HEK293T (cell line): ENCODE results near the gene GSTO2.
"Not testable (repeated sequence)": the region's sequence is repeated elsewhere in the genome, so short reads cannot be mapped to it uniquely, and the experiment has no call there.

Experiments
- BHLHE40 ChIP-seq: fragments of 450-650 bp; IDR thresholded peaks from 2 replicates; pipeline ENCODE4 v1.6.1; 2016; ENCODE audit warnings: mild to moderate bottlenecking, moderate library complexity, borderline replicate concordance
- FOXA1 ChIP-seq: fragments of 450-650 bp; IDR thresholded peaks from 2 replicates; pipeline ENCODE4 v1.6.1; 2016; ENCODE audit warnings: mild to moderate bottlenecking

DNA sequence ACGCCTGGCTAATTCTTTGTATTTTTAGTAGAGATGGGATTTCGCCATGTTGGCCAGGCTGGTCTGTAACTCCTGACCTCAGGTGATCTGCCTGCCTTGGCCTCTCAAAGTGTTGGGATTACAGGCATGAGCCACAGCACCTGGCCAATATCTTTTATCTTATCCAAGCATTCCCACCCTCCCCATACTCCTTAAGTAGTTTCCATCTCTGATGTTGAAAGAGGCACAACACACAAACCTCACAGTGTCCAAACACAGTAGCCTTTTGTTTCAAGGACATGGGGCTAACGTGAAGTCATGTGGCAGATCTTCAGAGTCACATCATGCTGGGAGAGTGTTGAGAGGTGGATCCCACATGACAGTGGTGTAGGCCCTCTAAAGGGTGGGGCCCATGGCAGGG, 26.0 kb upstream of the GSTO2 start:
- not testable (repeated sequence) for TF ChIP-seq BHLHE40, FOXA1
